ENCODE results near the gene CMTM4. TPM values are rescaled to one million over a fixed set of nuclear protein-coding genes. Genes with fewer than 3 reads are reported as not detected.

Gene CMTM4
- total RNA-seq, 4 donors from 2014 or later, result 12.7 to 21.2 (median 17.2) TPM

DNA sequence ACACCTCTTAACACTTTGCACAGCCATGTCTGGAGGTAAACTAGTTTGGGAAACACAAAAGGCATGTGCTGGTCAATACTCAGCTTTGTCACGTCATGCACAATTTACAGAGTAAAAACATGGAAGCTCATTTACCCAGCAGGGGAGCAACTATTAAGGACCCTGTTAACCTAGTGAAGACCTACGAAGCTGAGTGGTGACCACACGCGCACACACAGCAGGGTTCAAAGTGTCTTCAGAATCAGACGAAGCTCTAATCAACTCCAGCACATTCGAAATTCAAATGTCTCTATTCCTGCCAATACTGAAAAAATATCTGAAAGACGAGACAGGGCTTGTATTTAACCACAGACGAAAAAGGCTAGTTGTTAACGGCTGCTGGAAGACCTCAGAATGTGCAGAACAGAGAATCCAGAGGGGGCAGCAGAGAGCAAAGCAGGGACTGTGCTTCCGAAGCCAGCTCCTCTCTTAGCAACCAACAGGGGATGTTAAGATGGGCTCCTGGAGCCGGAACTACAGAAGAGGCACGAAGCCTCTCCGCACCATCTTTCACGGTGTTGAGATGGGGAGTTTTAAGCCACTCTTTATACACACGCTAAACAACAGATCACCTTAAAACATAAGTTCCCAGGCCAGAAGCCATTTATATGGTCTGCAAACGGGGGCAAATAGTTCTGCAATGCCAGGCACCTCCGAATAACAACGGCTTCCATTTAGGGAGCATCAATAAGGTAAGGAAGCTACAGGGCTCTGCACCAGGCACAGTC is 45.7 kb downstream of the CMTM4 start:
- Histone ChIP-seq H3K4me1 (peaks cover 0 to 10% (median 6%) of the 10 kb centered on the region in 3 donors), H3K4me3 (no peak overlapping the region), H3K9me3 (no peaks in the 10 kb centered on the region), H3K27me3 (no peaks in the 10 kb centered on the region), H3K36me3 (no peaks in the 10 kb centered on the region), H3K27ac (no peak overlapping the region)
- TF ChIP-seq POLR2AphosphoS5 (IDR thresholded peaks at IDR 0.05), result no peak
- TF ChIP-seq, protein P1, sequence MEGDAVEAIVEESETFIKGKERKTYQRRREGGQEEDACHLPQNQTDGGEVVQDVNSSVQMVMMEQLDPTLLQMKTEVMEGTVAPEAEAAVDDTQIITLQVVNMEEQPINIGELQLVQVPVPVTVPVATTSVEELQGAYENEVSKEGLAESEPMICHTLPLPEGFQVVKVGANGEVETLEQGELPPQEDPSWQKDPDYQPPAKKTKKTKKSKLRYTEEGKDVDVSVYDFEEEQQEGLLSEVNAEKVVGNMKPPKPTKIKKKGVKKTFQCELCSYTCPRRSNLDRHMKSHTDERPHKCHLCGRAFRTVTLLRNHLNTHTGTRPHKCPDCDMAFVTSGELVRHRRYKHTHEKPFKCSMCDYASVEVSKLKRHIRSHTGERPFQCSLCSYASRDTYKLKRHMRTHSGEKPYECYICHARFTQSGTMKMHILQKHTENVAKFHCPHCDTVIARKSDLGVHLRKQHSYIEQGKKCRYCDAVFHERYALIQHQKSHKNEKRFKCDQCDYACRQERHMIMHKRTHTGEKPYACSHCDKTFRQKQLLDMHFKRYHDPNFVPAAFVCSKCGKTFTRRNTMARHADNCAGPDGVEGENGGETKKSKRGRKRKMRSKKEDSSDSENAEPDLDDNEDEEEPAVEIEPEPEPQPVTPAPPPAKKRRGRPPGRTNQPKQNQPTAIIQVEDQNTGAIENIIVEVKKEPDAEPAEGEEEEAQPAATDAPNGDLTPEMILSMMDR (IDR thresholded peaks at IDR 0.05), result peak; percentile 84 to 96 (median 88)
- peak; percentile 88 for ATAC-seq
- 15 to 22% methylated on average over 12 to 16 of the region's 18 CpGs for WGBS, 2 donors (ENCODE audit: low coverage in 1 of 2)

DNA sequence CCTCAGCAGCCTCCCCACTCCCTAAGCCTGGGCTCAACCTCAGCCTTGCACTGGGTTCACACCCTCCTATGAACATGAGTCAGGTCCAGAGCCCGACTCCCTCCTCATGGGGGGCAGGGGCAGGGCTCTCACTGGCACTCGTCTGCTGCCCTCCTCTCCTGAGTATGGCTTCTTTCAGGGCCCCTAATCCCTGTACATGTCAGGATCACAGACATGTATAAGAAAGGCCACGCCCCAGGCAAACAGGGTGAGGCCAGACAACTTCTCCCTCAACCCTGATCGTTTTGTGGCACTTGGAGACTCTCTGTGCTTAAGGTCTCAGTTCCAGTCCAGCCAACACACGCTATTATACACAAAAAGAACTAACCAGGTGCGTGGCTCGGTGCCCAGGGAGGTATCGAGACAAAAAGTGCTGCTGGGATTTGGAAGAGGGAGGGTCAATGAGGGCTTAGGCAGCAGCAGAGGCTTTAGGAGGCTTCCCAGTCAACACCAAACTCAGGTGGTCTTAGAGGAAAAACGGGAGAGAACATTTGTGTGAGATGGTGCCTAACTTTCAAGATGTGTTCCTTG is 46.8 kb downstream of the CMTM4 start:
- H3K4me3 ChIP-seq, result no peak overlapping the region

DNA sequence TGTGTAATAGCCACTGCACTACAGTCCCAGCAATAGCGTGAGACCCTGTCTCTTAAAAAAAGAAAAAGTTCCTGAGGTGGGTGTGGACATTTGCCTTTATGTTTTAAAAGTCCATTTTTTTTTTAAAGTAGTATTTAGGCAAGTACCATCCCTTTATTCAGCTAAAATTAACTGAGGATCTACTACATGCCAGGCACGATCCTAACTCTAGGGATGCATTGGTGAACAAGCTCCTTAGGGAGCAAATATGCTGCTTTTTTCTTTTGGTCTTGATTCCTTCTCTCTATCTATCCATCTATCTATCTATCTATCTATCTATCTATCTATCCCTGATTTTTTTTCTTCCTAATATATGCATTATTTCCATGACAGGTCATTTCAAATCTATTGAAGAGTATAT is 47.4 kb downstream of the CMTM4 start:
- H3K27ac ChIP-seq, result no peak overlapping the region

More for the DNA sequence above, 46.8 kb downstream of the CMTM4 start:
- H3K27me3 ChIP-seq, result no peaks in the 10 kb centered on the region
- H3K27ac ChIP-seq, result no peak overlapping the region
- WGBS, 2 donors (ENCODE audit: low coverage in 1 of 2), result 60 to 93% methylated on average over 1 to 3 of the region's 9 CpGs
- H3K9me3 ChIP-seq, result no peaks in the 10 kb centered on the region
- TF ChIP-seq, protein P1 (IDR thresholded peaks at IDR 0.05), result no peak
- TF ChIP-seq POLR2A (IDR thresholded peaks at IDR 0.05) (no peak), EP300 (IDR thresholded peaks at IDR 0.05) (no peak), POLR2AphosphoS5 (IDR thresholded peaks at IDR 0.05) (no peak)
- ATAC-seq, result no peak
- H3K36me3 ChIP-seq, result no peaks in the 10 kb centered on the region
- H3K4me1 ChIP-seq, result peaks cover 0 to 10% (median 6%) of the 10 kb centered on the region in 3 donors

DNA sequence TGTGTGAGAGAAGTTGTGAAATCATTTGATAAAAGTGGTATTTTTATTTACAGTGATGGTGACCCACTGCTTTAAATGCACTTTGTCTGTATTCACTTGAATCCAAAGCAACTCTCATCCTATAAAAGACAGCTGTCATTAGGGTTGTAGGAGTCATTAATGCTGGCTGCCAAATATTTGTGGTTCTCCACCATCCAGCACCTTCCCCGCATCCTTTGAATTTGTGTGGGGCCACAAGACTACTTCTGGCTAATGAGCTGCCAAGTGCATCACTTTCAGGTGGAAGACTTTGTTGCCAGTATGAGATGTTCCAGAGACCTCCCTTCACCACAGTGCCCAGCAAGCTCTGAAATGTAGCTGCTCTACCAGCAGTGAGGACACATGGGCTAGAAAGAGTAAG is 48.7 kb downstream of the CMTM4 start:
- H3K27me3 ChIP-seq, result no peaks in the 10 kb centered on the region
- no peaks in the 10 kb centered on the region for H3K36me3 ChIP-seq
- peaks cover 0 to 10% (median 6%) of the 10 kb centered on the region in 3 donors for H3K4me1 ChIP-seq
- no peaks in the 10 kb centered on the region for H3K9me3 ChIP-seq
- no peak for ATAC-seq
- no peak overlapping the region for H3K27ac ChIP-seq
- WGBS, 2 donors (ENCODE audit: low coverage in 1 of 2), result 100% methylated on average over 1 of the region's 1 CpG; no CpG with 5 or more reads in 1 of the 2 donors
- TF ChIP-seq POLR2AphosphoS5 (IDR thresholded peaks at IDR 0.05), result no peak
- TF ChIP-seq POLR2A (IDR thresholded peaks at IDR 0.05), result no peak
- TF ChIP-seq, protein P1 (IDR thresholded peaks at IDR 0.05), result no peak
- TF ChIP-seq EP300 (IDR thresholded peaks at IDR 0.05), result no peak
- H3K4me3 ChIP-seq, result no peak overlapping the region

More for the DNA sequence above, 47.4 kb downstream of the CMTM4 start:
- Histone ChIP-seq H3K4me1 (peaks cover 0 to 10% (median 6%) of the 10 kb centered on the region in 3 donors), H3K27me3 (no peaks in the 10 kb centered on the region), H3K9me3 (no peaks in the 10 kb centered on the region), H3K36me3 (no peaks in the 10 kb centered on the region), H3K4me3 (no peak overlapping the region)
- ATAC-seq, result no peak
- WGBS, 2 donors (ENCODE audit: low coverage in 1 of 2), result 97 to 100% methylated on average over 2 of the region's 2 CpGs
- TF ChIP-seq POLR2AphosphoS5 (IDR thresholded peaks at IDR 0.05) (no peak), EP300 (IDR thresholded peaks at IDR 0.05) (no peak), POLR2A (IDR thresholded peaks at IDR 0.05) (no peak)
- TF ChIP-seq, protein P1 (IDR thresholded peaks at IDR 0.05), result no peak

DNA sequence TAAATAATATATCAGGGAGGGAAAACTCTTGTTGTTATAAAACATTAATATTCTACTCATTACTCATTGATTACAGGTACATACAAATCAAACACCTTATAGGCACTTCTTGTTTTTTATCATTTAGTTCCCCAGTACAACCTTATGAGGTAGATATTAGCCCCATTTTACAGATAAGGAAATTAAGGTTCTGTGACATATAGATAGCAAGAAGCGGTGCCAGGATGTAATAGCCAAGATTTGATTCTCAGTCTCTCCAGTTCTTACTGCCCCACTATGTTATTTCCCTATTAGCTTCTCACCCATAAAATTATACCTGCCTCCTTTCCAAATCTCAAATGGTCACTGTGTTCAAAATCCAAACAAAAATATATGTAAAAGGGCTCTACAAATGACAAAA is 55.2 kb downstream of the CMTM4 start:
- TF ChIP-seq POLR2A (IDR thresholded peaks at IDR 0.05), result no peak
- TF ChIP-seq EP300 (IDR thresholded peaks at IDR 0.05), result no peak
- TF ChIP-seq POLR2AphosphoS5 (IDR thresholded peaks at IDR 0.05), result no peak
- TF ChIP-seq, protein P1 (IDR thresholded peaks at IDR 0.05), result no peak
- ATAC-seq, result no peak

More for the DNA sequence above, 55.2 kb downstream of the CMTM4 start:
- no peaks in the 10 kb centered on the region for H3K27me3 ChIP-seq
- no peaks in the 10 kb centered on the region for H3K36me3 ChIP-seq
- H3K9me3 ChIP-seq, result no peaks in the 10 kb centered on the region
- H3K4me1 ChIP-seq, result no peaks in the 10 kb centered on the region
- H3K4me3 ChIP-seq, result no peak overlapping the region
- WGBS, 2 donors (ENCODE audit: low coverage in 1 of 2), result 83 to 88% methylated on average over 1 of the region's 1 CpG
- H3K27ac ChIP-seq, result no peak overlapping the region

All from gastroesophageal sphincter (tissue), 4 donors.